B cell (primary cell): ENCODE results near the gene CCNL1. TPM values are rescaled to one million over a fixed set of nuclear protein-coding genes. Genes with fewer than 3 reads are reported as not detected.

Experiments used
- ATAC-seq: fragments of 200-7000 bp; cut with Tn5 transposase; one replicate; pipeline ENCODE4 v1.10.0; 2021; ENCODE audit warnings: low read depth, mild to moderate bottlenecking, moderate number of reproducible peaks, moderate library complexity
- CTCF ChIA-PET: fragments of 350-600 bp; sonication (Branson Sonifier 250); formaldehyde crosslinking; loops from one replicate; lab custom pipeline; 2021; ENCODE audit warnings: antibody characterized with exemption, inconsistent platforms; lab: Charles Lee
- POLR2A ChIA-PET: fragments of 350-600 bp; sonication (Branson Sonifier 250); formaldehyde crosslinking; loops from one replicate; lab custom pipeline; 2021; ENCODE audit warnings: antibody characterized with exemption; lab: Charles Lee
- DNase-seq: peaks from one replicate; pipeline ENCODE4 v3.0.0; 2013
- H2AFZ ChIP-seq: 2 replicates; pipeline ENCODE4 v1.6.1; 2012; ENCODE audit warnings: mild to moderate bottlenecking, low read depth, low read length; ENCODE audit not compliant: insufficient read depth, poor library complexity, severe bottlenecking
- H3K27ac ChIP-seq, 2 donors: 1 replicate in 1 of 2; 2 replicates in 1 of 2; pipeline ENCODE4 v1.5.1; 2012 to 2013; ENCODE audit warnings: low read length in 2 of 2, mild to moderate bottlenecking in 2 of 2, moderate library complexity in 1 of 2
- H3K27me3 ChIP-seq, 4 experiments: fragments of 200-600 bp in 1 of 4; sonication (generic) in 1 of 4; replicated peaks in 1 of 4; 1 replicate in 2 of 4; 2 replicates in 2 of 4; pipeline versions ENCODE4 v1.6.1 to v1.7.0; 2013 to 2016; ENCODE audit warnings: low read length in 3 of 4, mild to moderate bottlenecking in 2 of 4, mixed read lengths in 1 of 4, moderate library complexity in 1 of 4; ENCODE audit not compliant: insufficient read depth in 4 of 4, control insufficient read depth in 3 of 4; ENCODE audit errors: control extremely low read depth in 1 of 4
- H3K36me3 ChIP-seq, 2 experiments: replicated peaks in 1 of 2; 1 replicate in 1 of 2; 2 replicates in 1 of 2; pipeline versions ENCODE4 v1.6.1 to v1.7.1; 2013; ENCODE audit warnings: low read length in 1 of 2; ENCODE audit not compliant: insufficient read depth in 2 of 2, control insufficient read depth in 1 of 2; ENCODE audit errors: control extremely low read depth in 1 of 2, extremely low read depth in 1 of 2
- H3K4me1 ChIP-seq, 2 donors: fragments of 200-600 bp in 1 of 2; sonication (generic) in 1 of 2; 1 replicate in 1 of 2; 2 replicates in 1 of 2; pipeline versions ENCODE4 v1.5.1 to v1.6.1; 2013 to 2017; ENCODE audit warnings: low read length in 2 of 2; ENCODE audit not compliant: control insufficient read depth in 2 of 2, insufficient read depth in 2 of 2
- H3K4me2 ChIP-seq: replicated peaks from 2 replicates; pipeline ENCODE3; 2012; ENCODE audit warnings: mild to moderate bottlenecking, low read depth, low read length; ENCODE audit not compliant: poor library complexity, severe bottlenecking
- H3K4me3 ChIP-seq, 5 experiments: fragments of 200-600 bp in 1 of 5; sonication (generic) in 1 of 5; 1 replicate in 3 of 5; 2 replicates in 2 of 5; pipeline versions ENCODE4 v1.5.1 to v1.7.0; 2011 to 2016; ENCODE audit warnings: low read length in 4 of 5, mild to moderate bottlenecking in 4 of 5, low read depth in 2 of 5, control low read depth in 1 of 5, moderate library complexity in 1 of 5; ENCODE audit not compliant: insufficient read depth in 1 of 5; ENCODE audit errors: control extremely low read depth in 1 of 5, extremely low read depth in 1 of 5
- H3K79me2 ChIP-seq: fragments of 200-600 bp; sonication (generic); one replicate; pipeline ENCODE4 v1.6.0; 2016; ENCODE audit warnings: low read length; ENCODE audit not compliant: control insufficient read depth, insufficient read depth
- H3K9ac ChIP-seq: fragments of 200-600 bp; sonication (generic); 2 replicates; pipeline ENCODE4 v1.6.1; 2017; ENCODE audit warnings: mild to moderate bottlenecking, low read length, moderate library complexity
- H3K9me3 ChIP-seq, 3 donors: one replicate each; pipeline versions ENCODE4 v1.6.1 to v1.7.1; 2013; ENCODE audit warnings: low read length in 2 of 3; ENCODE audit not compliant: control insufficient read depth in 2 of 3, insufficient read depth in 1 of 3; ENCODE audit errors: control extremely low read depth in 1 of 3
- H4K20me1 ChIP-seq: 2 replicates; pipeline ENCODE4 v1.6.0; 2012; ENCODE audit warnings: mild to moderate bottlenecking, low read length; ENCODE audit not compliant: insufficient read depth, control insufficient read depth, poor library complexity, severe bottlenecking
- H3K27ac Mint-ChIP-seq: one replicate; pipeline ENCODE4 v1.8.0; 2021; ENCODE audit warnings: mixed read lengths
- H3K27me3 Mint-ChIP-seq: one replicate; pipeline ENCODE4 v1.8.0; 2021; ENCODE audit warnings: mixed read lengths
- H3K4me1 Mint-ChIP-seq: one replicate; pipeline ENCODE4 v1.8.0; 2021; ENCODE audit warnings: mixed read lengths
- H3K4me3 Mint-ChIP-seq: one replicate; pipeline ENCODE4 v1.8.0; 2021; ENCODE audit warnings: mixed read lengths
- H3K9me3 Mint-ChIP-seq: one replicate; pipeline ENCODE4 v1.8.0; 2022; ENCODE audit warnings: mixed read lengths; ENCODE audit not compliant: insufficient read depth
- EZH2 ChIP-seq: IDR thresholded peaks from 2 replicates; pipeline ENCODE4 v1.6.1; 2012; ENCODE audit warnings: borderline replicate concordance, low read depth, mild to moderate bottlenecking, moderate library complexity, low read length; ENCODE audit not compliant: insufficient read depth, poor library complexity, severe bottlenecking
- WGBS: methylation state at CpG from one replicate; pipeline ENCODE4 v1.1.5; 2013; ENCODE audit warnings: missing lambda C conversion rate; ENCODE audit not compliant: insufficient coverage; 5-methylcytosine and 5-hydroxymethylcytosine counted together
- intact Hi-C: fragments of 100-400 bp; cut with micrococcal nuclease; formaldehyde crosslinking; loops from one replicate; pipeline ENCODE4 v1.10.0; 2022
- polyA plus RNA-seq: library from polyadenylated mRNA; depleted of rRNA; stranded (reverse); fragments of >200 nt; gene quantifications from 2 replicates; pipeline ENCODE4 v1.2.3, GENCODE V29; 2012
- total RNA-seq, 2 donors: library from RNA; stranded (reverse); fragments of 120-200 nt in 1 of 2; gene quantifications; 1 replicate in 1 of 2; 2 replicates in 1 of 2; pipeline versions ENCODE4 v1.2.3 to v1.2.4, GENCODE V29; 2013 to 2022
- TF ChIP-seq, protein P1 (sequence below): fragments of 200-600 bp; IDR thresholded peaks from one replicate; pipeline ENCODE4 v1.8.0; 2022; ENCODE audit warnings: antibody characterized with exemption, mild to moderate bottlenecking

Gene CCNL1
- total and polyA plus RNA-seq, 2 donors (not counting 1 experiment from before 2014, with no cell fraction given) = 322 to 655 TPM

DNA sequence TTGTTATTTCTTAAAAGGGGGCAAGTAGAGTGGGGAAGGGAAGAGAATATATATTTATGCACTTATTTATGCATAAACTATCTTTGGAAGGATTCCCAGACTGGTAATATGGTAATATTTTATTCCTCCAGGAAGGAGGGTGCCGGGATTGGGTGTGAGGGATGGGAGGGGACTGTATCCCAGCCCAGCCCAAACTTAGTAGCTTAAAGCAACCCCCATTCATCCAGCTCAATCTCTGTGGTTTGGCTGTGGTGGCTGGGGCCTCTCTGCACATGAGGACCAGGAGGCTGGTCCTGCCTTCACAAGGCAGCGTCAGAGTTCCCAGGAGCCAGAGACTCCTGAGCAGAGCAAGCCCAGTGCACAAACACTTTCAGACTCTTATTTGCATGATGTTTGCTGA, 48.4 kb downstream of the CCNL1 start:
- peaks cover 2% of the 10 kb centered on the region for H3K4me1 Mint-ChIP-seq
- no peak for DNase-seq
- H4K20me1 ChIP-seq = no peaks in the 10 kb centered on the region
- no peaks in the 10 kb centered on the region for H3K36me3 ChIP-seq
- no peak for TF ChIP-seq EZH2
- TF ChIP-seq, protein P1, sequence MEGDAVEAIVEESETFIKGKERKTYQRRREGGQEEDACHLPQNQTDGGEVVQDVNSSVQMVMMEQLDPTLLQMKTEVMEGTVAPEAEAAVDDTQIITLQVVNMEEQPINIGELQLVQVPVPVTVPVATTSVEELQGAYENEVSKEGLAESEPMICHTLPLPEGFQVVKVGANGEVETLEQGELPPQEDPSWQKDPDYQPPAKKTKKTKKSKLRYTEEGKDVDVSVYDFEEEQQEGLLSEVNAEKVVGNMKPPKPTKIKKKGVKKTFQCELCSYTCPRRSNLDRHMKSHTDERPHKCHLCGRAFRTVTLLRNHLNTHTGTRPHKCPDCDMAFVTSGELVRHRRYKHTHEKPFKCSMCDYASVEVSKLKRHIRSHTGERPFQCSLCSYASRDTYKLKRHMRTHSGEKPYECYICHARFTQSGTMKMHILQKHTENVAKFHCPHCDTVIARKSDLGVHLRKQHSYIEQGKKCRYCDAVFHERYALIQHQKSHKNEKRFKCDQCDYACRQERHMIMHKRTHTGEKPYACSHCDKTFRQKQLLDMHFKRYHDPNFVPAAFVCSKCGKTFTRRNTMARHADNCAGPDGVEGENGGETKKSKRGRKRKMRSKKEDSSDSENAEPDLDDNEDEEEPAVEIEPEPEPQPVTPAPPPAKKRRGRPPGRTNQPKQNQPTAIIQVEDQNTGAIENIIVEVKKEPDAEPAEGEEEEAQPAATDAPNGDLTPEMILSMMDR = no peak
- H3K4me3 ChIP-seq = no peak overlapping the region
- no peak overlapping the region for H3K27ac Mint-ChIP-seq
- no peaks in the 10 kb centered on the region for H3K79me2 ChIP-seq
- H3K27ac ChIP-seq = no peak overlapping the region
- H3K4me1 ChIP-seq = peaks cover 0 to 4% of the 10 kb centered on the region in 2 donors
- H3K4me2 ChIP-seq = no peak overlapping the region
- H2AFZ ChIP-seq = no peak overlapping the region
- H3K9me3 ChIP-seq = no peaks in the 10 kb centered on the region
- intact Hi-C loops = no loop called here
- ATAC-seq = no peak
- POLR2A ChIA-PET = no interaction called here
- H3K27me3 Mint-ChIP-seq = no peaks in the 10 kb centered on the region
- H3K4me3 Mint-ChIP-seq = no peak overlapping the region
- CTCF ChIA-PET = no interaction called here
- H3K9me3 Mint-ChIP-seq = no peaks in the 10 kb centered on the region
- WGBS = 80% methylated on average over 1 of the region's 2 CpGs
- no peaks in the 10 kb centered on the region for H3K27me3 ChIP-seq
- H3K9ac ChIP-seq = no peak overlapping the region

DNA sequence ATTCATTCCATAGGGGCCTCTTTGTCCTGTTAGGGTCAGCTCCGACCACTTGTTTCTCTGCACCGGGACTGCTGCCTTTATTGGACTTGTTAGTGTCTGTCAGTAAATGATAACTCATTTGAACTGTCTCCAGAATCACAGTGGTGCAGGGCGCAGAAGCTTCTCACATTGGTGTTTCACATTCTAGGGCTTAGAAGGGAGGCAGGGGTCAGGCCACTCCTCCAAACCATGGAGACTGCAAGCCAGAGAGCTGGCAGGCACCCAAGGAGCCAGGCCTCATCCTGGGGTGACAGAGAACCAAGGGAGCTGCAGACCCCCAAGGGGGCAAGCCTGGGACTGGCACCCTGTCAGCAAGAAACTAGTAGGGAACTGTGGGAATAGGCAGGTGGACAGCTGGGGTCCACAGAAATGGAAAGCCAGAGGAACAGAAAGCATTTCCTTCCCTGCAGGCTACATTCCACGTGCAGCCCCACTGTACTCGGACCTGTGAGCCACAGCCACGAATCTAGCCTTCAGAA, 49.1 kb downstream of the CCNL1 start:
- TF ChIP-seq, protein P1 = no peak
- TF ChIP-seq EZH2 = no peak
- H3K79me2 ChIP-seq = no peaks in the 10 kb centered on the region
- H3K27ac ChIP-seq = no peak overlapping the region
- intact Hi-C loops = no loop called here
- no peak overlapping the region for H3K9ac ChIP-seq
- no peaks in the 10 kb centered on the region for H3K36me3 ChIP-seq
- no peaks in the 10 kb centered on the region for H3K27me3 Mint-ChIP-seq
- no peak overlapping the region for H3K4me3 Mint-ChIP-seq
- ChIA-PET CTCF (interaction anchor here (1.2 kb wide), 1 partner anchor 12 kb away, joined by 3 read pairs; no protein-coding TSS in a partner anchor), POLR2A (no interaction called here)
- no peak overlapping the region for H3K27ac Mint-ChIP-seq
- DNase-seq (no peak), ATAC-seq (no peak)
- H3K4me1 ChIP-seq = peaks cover 0 to 6% of the 10 kb centered on the region in 2 donors
- no peak overlapping the region for H2AFZ ChIP-seq
- H3K4me2 ChIP-seq = no peak overlapping the region
- H4K20me1 ChIP-seq = no peaks in the 10 kb centered on the region
- H3K4me1 Mint-ChIP-seq = peaks cover 3% of the 10 kb centered on the region
- no peak overlapping the region for H3K4me3 ChIP-seq
- WGBS = 94% methylated on average over 5 of the region's 6 CpGs
- no peaks in the 10 kb centered on the region for H3K27me3 ChIP-seq
- H3K9me3 Mint-ChIP-seq = no peaks in the 10 kb centered on the region
- no peaks in the 10 kb centered on the region for H3K9me3 ChIP-seq
